ENCODE measurements around the gene KNSTRN.
A peak's percentile ranks its signal among the peaks of the same experiment; 100 is the strongest.

The KNSTRN gene

DNA sequence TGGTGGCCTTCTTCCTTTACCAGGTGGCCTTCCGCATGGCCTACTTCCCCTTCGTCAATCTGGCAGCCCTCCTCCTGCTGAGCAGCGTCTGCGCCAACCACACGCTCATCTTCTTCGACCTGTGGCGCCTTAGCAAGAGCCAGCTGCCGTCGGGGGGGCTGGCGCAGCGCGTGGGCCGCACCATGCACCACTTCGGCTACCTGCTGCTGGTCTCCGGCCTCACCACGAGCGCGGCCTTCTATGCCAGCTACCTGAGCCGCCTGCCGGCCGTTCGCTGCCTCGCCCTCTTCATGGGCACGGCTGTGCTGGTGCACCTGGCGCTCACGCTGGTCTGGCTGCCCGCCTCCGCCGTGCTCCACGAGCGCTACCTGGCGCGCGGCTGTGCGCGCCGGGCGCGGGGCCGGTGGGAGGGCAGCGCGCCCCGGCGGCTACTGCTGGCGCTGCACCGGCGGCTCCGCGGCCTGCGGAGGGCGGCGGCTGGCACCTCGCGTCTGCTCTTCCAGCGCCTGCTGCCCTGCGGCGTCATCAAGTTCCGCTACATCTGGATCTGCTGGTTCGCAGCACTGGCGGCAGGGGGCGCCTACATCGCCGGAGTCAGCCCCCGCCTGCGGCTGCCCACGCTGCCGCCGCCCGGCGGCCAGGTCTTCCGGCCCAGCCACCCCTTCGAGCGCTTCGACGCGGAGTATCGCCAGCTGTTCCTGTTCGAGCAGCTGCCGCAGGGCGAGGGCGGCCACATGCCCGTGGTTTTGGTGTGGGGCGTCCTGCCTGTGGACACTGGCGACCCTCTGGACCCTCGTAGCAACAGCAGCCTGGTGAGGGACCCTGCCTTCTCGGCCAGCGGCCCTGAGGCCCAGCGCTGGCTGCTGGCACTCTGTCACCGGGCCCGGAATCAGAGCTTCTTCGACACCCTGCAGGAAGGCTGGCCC, 14.6 kb upstream of the KNSTRN start:
- peak; percentile 90 for FAIRE-seq
- TF ChIP-seq POLR2AphosphoS5 (IDR thresholded peaks at IDR 0.05; ENCODE audit: low read depth, low read length) (no peak), TAF1 (IDR thresholded peaks at IDR 0.05; ENCODE audit: borderline replicate concordance, low read depth, low read length) (no peak), POLR2A (IDR thresholded peaks at IDR 0.05; ENCODE audit: low read depth, low read length) (no peak)
- peak; percentile 92 for DNase-seq (ENCODE audit: insufficient read length)

DNA sequence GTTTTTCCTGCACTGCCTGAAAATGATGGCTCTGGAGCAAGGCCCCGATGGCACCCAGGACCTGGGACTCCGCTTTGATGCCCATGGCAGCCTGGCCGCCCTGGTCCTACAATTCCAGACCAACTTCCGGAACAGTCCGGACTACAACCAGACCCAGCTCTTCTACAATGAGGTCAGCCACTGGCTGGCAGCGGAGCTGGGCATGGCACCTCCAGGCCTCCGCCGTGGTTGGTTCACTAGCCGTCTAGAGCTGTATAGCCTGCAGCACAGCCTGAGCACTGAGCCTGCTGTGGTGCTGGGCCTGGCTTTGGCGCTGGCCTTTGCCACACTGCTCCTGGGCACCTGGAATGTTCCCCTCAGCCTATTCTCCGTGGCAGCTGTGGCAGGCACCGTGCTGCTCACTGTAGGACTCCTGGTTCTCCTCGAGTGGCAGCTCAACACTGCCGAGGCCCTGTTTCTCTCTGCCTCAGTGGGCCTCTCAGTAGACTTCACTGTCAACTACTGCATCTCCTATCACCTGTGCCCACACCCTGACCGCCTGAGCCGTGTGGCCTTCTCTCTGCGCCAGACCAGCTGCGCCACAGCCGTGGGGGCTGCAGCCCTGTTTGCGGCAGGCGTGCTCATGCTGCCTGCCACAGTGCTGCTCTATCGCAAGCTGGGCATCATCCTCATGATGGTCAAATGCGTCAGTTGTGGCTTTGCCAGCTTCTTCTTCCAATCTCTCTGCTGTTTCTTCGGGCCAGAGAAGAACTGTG, 13.6 kb upstream of the KNSTRN start:
- DNase-seq (ENCODE audit: insufficient read length) (no peak), FAIRE-seq (no peak)
- no peak for TF ChIP-seq TAF1 (IDR thresholded peaks at IDR 0.05; ENCODE audit: borderline replicate concordance, low read depth, low read length)
- TF ChIP-seq POLR2AphosphoS5 (IDR thresholded peaks at IDR 0.05; ENCODE audit: low read depth, low read length) = no peak
- no peak for TF ChIP-seq POLR2A (IDR thresholded peaks at IDR 0.05; ENCODE audit: low read depth, low read length)

DNA sequence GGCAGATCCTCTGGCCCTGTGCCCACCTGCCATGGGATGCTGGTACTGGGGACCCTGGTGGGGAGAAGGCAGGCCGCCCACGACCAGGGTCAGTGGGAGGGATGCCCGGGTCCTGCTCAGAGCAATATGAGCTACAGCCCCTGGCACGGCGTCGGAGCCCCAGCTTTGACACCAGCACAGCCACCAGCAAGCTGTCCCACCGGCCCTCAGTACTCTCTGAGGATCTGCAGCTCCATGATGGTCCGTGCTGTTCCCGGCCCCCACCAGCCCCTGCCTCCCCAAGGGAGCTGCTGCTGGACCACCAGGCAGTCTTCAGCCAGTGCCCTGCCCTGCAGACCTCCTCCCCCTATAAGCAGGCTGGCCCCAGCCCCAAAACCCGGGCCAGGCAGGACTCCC, 13.0 kb upstream of the KNSTRN start:
- DNase-seq (ENCODE audit: insufficient read length) (no peak), FAIRE-seq (no peak)
- no peak for TF ChIP-seq TAF1 (IDR thresholded peaks at IDR 0.05; ENCODE audit: borderline replicate concordance, low read depth, low read length)
- no peak for TF ChIP-seq POLR2A (IDR thresholded peaks at IDR 0.05; ENCODE audit: low read depth, low read length)
- TF ChIP-seq POLR2AphosphoS5 (IDR thresholded peaks at IDR 0.05; ENCODE audit: low read depth, low read length) = no peak

DNA sequence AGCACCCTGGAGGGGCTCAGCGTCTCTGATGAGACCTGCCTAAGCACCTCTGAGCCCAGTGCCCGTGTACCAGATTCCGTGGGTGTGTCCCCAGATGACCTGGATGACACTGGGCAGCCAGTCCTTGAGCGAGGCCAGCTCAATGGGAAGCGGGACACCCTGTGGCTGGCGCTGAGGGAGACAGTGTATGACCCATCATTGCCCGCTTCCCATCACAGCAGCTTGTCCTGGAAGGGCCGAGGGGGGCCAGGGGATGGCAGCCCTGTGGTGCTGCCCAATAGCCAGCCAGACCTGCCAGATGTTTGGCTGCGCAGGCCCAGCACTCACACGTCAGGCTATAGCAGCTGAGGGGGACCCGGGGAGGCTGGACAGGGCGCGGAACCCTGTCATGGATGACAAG, 12.6 kb upstream of the KNSTRN start:
- TF ChIP-seq POLR2AphosphoS5 (IDR thresholded peaks at IDR 0.05; ENCODE audit: low read depth, low read length) = no peak
- no peak for TF ChIP-seq POLR2A (IDR thresholded peaks at IDR 0.05; ENCODE audit: low read depth, low read length)
- no peak for TF ChIP-seq TAF1 (IDR thresholded peaks at IDR 0.05; ENCODE audit: borderline replicate concordance, low read depth, low read length)
- no peak for DNase-seq (ENCODE audit: insufficient read length)
- FAIRE-seq = no peak

DNA sequence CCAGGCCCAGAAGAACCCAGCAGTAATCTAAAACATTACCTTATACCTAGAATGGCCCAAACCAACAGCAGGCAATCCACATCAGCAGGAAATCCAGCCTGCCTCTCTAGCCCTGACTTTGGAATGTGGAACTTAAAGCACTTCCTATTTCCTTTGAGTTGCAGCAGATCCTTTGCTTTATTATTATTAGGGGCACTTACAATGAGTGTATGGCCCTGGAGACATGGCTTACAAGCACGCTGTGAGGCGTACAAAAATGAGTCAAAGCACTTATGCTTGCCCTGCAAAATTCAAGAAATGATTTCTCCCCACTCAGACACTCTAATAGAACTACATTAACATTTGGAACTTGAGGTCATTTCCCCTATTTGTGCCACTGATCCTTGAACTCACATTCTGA, 9.5 kb upstream of the KNSTRN start:
- FAIRE-seq (no peak), DNase-seq (ENCODE audit: insufficient read length) (no peak)
- no peak for TF ChIP-seq POLR2AphosphoS5 (IDR thresholded peaks at IDR 0.05; ENCODE audit: low read depth, low read length)
- no peak for TF ChIP-seq TAF1 (IDR thresholded peaks at IDR 0.05; ENCODE audit: borderline replicate concordance, low read depth, low read length)
- no peak for TF ChIP-seq POLR2A (IDR thresholded peaks at IDR 0.05; ENCODE audit: low read depth, low read length)

DNA sequence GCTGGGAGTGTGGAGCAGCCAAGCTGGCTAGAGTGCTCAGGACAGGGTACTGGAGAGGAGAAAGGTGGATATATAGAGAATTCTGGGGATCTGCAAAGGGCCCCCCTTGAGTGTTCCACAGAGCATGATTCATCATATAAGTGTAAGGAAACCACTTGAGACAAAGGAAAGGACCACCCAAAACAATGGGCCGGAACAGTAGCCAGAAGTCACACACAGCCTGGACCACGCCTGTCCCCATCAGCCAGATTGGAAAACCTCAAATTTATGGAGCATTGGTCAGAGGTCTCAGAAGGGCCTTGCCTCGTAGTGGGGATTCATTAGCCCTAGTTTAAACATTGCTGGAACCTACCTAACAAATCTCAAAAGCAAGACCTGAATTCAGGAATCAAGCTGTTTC, 4.9 kb upstream of the KNSTRN start:
- no peak for FAIRE-seq
- DNase-seq (ENCODE audit: insufficient read length) = no peak
- TF ChIP-seq POLR2AphosphoS5 (IDR thresholded peaks at IDR 0.05; ENCODE audit: low read depth, low read length) (no peak), TAF1 (IDR thresholded peaks at IDR 0.05; ENCODE audit: borderline replicate concordance, low read depth, low read length) (no peak), POLR2A (IDR thresholded peaks at IDR 0.05; ENCODE audit: low read depth, low read length) (no peak)

DNA sequence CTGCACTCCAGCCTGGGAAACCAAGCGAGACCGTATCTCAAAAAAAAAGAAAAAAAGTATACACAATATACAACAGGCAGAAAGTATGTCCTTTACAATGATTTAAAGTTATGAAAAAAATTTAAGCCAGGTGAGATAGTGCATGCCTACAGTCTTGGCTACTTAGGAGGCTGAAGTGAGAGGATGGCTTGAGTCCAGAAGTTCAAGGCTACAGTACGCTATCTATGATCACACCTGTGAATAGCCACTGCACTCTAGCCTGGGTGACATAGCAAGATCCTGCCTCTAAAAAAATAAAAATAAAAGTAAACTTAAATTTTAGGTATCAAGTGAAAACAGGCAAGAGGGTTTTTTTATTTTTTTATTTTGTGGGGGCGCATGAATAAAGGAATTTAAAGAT, 3.1 kb upstream of the KNSTRN start:
- DNase-seq (ENCODE audit: insufficient read length) = no peak
- no peak for TF ChIP-seq POLR2A (IDR thresholded peaks at IDR 0.05; ENCODE audit: low read depth, low read length)
- TF ChIP-seq POLR2AphosphoS5 (IDR thresholded peaks at IDR 0.05; ENCODE audit: low read depth, low read length) = no peak
- no peak for TF ChIP-seq TAF1 (IDR thresholded peaks at IDR 0.05; ENCODE audit: borderline replicate concordance, low read depth, low read length)
- FAIRE-seq = no peak

DNA sequence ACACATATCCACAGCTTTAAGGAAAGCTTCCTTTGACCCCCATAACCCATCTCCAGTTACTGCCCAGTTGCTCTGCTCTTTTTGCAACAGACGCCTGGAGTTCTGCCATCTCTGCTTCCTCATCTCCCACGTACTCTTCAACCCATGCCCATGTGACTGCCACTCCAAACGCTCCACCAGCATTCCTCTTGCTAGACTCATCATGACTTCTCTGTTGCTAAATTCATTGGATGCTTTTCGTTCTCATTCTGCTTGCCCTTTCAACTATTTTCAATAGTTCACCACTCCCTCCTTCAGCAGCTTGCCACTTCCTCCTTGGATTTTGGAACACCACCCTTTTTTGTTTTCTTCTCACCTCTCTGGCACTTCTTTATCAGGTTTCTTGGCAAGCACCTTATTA, 2.7 kb upstream of the KNSTRN start:
- DNase-seq (ENCODE audit: insufficient read length) = no peak
- no peak for FAIRE-seq
- no peak for TF ChIP-seq TAF1 (IDR thresholded peaks at IDR 0.05; ENCODE audit: borderline replicate concordance, low read depth, low read length)
- TF ChIP-seq POLR2A (IDR thresholded peaks at IDR 0.05; ENCODE audit: low read depth, low read length) = no peak
- TF ChIP-seq POLR2AphosphoS5 (IDR thresholded peaks at IDR 0.05; ENCODE audit: low read depth, low read length) = no peak

DNA sequence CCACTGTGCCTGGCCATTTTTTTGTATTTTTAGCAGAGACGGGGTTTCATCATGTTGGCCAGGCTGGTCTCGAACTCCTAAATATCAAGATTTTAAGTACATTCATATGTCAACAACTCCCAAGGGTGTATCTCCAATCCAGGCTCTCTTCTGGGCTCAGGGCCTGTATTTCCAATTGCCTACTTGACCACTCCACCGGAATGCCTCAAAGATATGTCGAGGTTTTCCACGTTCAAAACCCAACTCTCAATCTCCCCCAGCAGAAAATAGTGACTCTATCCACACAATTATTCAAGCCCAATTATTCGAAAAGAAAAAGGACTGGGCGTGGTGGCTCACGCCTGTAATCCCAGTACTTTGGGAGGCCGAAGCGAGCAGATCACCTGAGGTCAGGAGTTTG, 1.9 kb upstream of the KNSTRN start:
- DNase-seq (ENCODE audit: insufficient read length) (no peak), FAIRE-seq (no peak)

DNA sequence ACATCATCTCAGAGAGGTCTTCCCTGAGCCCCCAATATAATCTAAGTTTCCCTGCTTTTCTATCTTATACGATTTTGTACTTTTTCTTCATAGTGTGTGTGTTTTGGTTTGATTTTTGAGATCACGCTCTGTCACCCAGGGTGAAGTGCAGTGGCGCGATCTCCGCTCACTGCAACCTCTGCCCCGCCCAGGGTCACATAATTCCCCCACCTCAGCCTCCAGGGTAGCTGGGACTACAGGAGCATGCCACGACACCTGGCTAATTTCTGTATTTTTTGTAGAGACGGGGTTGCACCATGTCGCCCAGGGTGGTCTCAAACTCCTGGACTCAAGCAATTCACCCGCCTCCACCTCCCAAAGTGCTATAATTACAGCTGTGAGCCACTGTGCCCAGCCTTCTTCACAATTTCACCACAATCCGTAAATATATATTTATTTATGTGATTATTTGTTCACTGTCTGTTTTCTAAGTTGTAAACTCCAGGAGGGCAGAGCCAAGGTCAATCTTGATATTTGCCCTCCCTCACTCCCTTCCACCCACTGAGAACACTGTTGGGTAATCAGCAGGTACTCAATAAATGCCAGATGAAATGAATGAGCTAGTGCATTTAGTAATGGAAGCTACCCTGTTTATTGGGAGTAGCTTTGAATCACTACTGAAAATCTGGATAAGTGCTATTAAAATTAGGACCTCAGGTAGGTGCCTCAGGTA, 547 bp upstream of the KNSTRN start:
- FAIRE-seq (no peak), DNase-seq (ENCODE audit: insufficient read length) (no peak)
- no peak for TF ChIP-seq TAF1 (IDR thresholded peaks at IDR 0.05; ENCODE audit: borderline replicate concordance, low read depth, low read length)
- TF ChIP-seq POLR2A (IDR thresholded peaks at IDR 0.05; ENCODE audit: low read depth, low read length) = no peak
- TF ChIP-seq POLR2AphosphoS5 (IDR thresholded peaks at IDR 0.05; ENCODE audit: low read depth, low read length) = no peak

More for the DNA sequence above, 1.9 kb upstream of the KNSTRN start:
- no peak for TF ChIP-seq POLR2AphosphoS5 (IDR thresholded peaks at IDR 0.05; ENCODE audit: low read depth, low read length)
- no peak for TF ChIP-seq TAF1 (IDR thresholded peaks at IDR 0.05; ENCODE audit: borderline replicate concordance, low read depth, low read length)
- TF ChIP-seq POLR2A (IDR thresholded peaks at IDR 0.05; ENCODE audit: low read depth, low read length) = no peak

DNA sequence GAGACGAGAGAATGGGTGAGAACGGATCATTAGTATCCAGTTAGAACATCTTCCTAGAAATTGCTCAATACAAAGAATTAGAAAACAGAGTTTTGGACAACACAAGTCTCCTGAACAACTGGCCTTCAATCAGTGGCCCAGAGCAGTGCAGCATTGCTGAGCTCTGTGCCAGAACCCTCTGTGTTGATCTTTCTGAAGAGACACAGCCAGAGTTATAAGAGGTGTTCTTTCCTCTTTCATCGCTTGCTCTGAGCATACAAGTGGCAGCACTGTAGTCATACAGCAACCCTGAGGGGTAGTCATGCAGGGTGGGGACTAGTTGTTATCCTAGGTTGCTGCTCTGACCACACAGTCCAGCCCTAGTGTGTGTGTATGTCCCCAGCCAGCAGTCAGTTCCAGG, 4.0 kb downstream of the KNSTRN start:
- FAIRE-seq = no peak

More for the DNA sequence above, 4.0 kb downstream of the KNSTRN start:
- TF ChIP-seq POLR2AphosphoS5 (IDR thresholded peaks at IDR 0.05; ENCODE audit: low read depth, low read length) (no peak), TAF1 (IDR thresholded peaks at IDR 0.05; ENCODE audit: borderline replicate concordance, low read depth, low read length) (no peak), POLR2A (IDR thresholded peaks at IDR 0.05; ENCODE audit: low read depth, low read length) (no peak)
- DNase-seq (ENCODE audit: insufficient read length) = no peak

All from GM12892 (cell line).